ENCODE measurements around the gene ZC3H12A.

DNA sequence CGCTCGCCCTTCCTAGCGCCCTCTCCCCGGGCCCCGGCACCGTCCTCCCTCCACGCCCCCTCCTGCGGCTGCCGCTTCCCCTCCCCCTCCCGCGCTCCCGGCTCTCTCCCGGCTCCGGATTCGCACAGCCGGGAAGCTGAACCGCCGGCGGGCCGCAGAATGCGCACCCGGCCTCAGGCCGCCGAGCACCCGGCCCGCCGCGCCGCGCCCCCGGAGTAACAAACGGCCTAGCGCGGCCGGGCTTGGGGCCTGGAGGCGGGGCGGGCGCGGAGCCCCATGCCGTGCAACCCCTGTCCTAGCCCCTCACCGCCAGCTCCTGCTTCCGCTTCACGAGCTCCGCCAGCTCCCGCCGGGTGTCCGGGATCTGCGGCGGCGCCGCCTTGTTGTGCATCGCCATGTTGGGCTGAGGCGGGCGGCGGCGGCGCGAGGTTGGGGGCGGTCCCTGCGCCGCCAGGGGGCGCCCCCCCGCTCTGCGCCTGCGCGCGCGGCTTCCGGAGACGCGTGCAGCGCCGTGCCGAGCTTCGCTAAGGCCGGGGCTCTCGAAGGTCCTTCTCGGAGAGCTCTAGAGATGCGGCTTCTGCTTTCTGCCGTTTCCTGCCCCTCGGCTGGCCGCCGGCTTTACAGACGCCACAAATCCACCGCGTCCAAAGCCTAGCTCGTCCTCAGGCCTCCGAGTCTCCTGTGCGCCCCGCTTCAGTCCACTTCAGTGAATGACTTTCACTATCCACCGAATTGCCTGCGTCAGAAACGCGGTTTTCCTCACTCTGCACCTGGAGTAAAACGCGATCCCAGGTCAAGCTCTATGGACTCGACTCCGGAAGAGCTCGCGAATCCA lies 40.2 kb downstream of the ZC3H12A start, which contains the start of gene MEAF6:
- TF ChIP-seq POLR2A (IDR thresholded peaks at IDR 0.05) = peak; percentile 9
- TF ChIP-seq, protein P1, sequence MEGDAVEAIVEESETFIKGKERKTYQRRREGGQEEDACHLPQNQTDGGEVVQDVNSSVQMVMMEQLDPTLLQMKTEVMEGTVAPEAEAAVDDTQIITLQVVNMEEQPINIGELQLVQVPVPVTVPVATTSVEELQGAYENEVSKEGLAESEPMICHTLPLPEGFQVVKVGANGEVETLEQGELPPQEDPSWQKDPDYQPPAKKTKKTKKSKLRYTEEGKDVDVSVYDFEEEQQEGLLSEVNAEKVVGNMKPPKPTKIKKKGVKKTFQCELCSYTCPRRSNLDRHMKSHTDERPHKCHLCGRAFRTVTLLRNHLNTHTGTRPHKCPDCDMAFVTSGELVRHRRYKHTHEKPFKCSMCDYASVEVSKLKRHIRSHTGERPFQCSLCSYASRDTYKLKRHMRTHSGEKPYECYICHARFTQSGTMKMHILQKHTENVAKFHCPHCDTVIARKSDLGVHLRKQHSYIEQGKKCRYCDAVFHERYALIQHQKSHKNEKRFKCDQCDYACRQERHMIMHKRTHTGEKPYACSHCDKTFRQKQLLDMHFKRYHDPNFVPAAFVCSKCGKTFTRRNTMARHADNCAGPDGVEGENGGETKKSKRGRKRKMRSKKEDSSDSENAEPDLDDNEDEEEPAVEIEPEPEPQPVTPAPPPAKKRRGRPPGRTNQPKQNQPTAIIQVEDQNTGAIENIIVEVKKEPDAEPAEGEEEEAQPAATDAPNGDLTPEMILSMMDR (IDR thresholded peaks at IDR 0.05) = peak; percentile 77 to 89 (median 85)

All from testis (tissue), 2 donors.